GM19099 (cell line): ENCODE results near the gene TENM3.

Source experiments
- POLR2A ChIP-seq: IDR thresholded peaks from 3 replicates; pipeline ENCODE4 v1.6.1; 2011; ENCODE audit warnings: low read depth; ENCODE audit not compliant: insufficient read length; ENCODE audit errors: extremely low read depth

TENM3 gene

GRCh38 chr4:182530451-182530850, 287.2 kb downstream of the TENM3 start:
- TF ChIP-seq POLR2A: no peak

GRCh38 chr4:182531555-182532162, 288.5 kb downstream of the TENM3 start:
- no peak for TF ChIP-seq POLR2A

GRCh38 chr4:182532441-182532840, 289.2 kb downstream of the TENM3 start:
- no peak for TF ChIP-seq POLR2A

- no peak for TF ChIP-seq POLR2A
These were observed 290.8 kb downstream of the TENM3 start for GRCh38 chr4:182533964-182534363.

GRCh38 chr4:182536221-182536811, 293.1 kb downstream of the TENM3 start:
- no peak for TF ChIP-seq POLR2A

- no peak for TF ChIP-seq POLR2A
These were observed 294.0 kb downstream of the TENM3 start for GRCh38 chr4:182537031-182537795.

- TF ChIP-seq POLR2A: no peak
These were observed 294.8 kb downstream of the TENM3 start for GRCh38 chr4:182538031-182538430.

- no peak for TF ChIP-seq POLR2A
These were observed 297.3 kb downstream of the TENM3 start for GRCh38 chr4:182540496-182540895.

- no peak for TF ChIP-seq POLR2A
These were observed 304.2 kb downstream of the TENM3 start for GRCh38 chr4:182547435-182547834.

GRCh38 chr4:182548156-182548555, 305.0 kb downstream of the TENM3 start:
- TF ChIP-seq POLR2A: no peak

GRCh38 chr4:182549356-182549755, 306.2 kb downstream of the TENM3 start:
- no peak for TF ChIP-seq POLR2A

- no peak for TF ChIP-seq POLR2A
These were observed 309.7 kb downstream of the TENM3 start for GRCh38 chr4:182552948-182553347.

- TF ChIP-seq POLR2A: no peak
These were observed 310.5 kb downstream of the TENM3 start for GRCh38 chr4:182553653-182554052.

GRCh38 chr4:182554736-182555135, 311.5 kb downstream of the TENM3 start:
- TF ChIP-seq POLR2A: no peak

- TF ChIP-seq POLR2A: no peak
These were observed 312.8 kb downstream of the TENM3 start for GRCh38 chr4:182555997-182556418.

GRCh38 chr4:182556580-182556979, 313.4 kb downstream of the TENM3 start:
- TF ChIP-seq POLR2A: no peak
